HepG2 (cell line): ENCODE measurements around the gene MGAT5. TPM values are rescaled to one million over a fixed set of nuclear protein-coding genes. Genes with fewer than 3 reads are reported as not detected.

ENCODE experiments used
- ATAD3A ChIP-seq: sonication (generic); formaldehyde crosslinking; IDR thresholded peaks from 2 replicates; pipeline ENCODE4 v1.4.0; 2020; ENCODE audit warnings: missing genetic modification reagents
- CBFB ChIP-seq: sonication (generic); formaldehyde crosslinking; IDR thresholded peaks from 2 replicates; pipeline ENCODE4 v1.4.0; 2020; ENCODE audit warnings: missing genetic modification reagents
- ELF4 ChIP-seq: sonication (generic); formaldehyde crosslinking; IDR thresholded peaks from 2 replicates; pipeline ENCODE4 v1.5.0; 2020; ENCODE audit warnings: missing genetic modification reagents, mild to moderate bottlenecking, moderate library complexity, borderline replicate concordance
- ERF ChIP-seq: IDR thresholded peaks from 2 replicates; pipeline ENCODE4 v1.6.1; 2018; ENCODE audit warnings: missing biosample characterization, missing genetic modification reagents
- ETV5 ChIP-seq: IDR thresholded peaks from 2 replicates; pipeline ENCODE4 v1.6.1; 2018; ENCODE audit warnings: missing biosample characterization, missing genetic modification reagents, inconsistent platforms, borderline replicate concordance
- GABPA ChIP-seq, 2 experiments: IDR thresholded peaks; 2 replicates each; pipeline ENCODE4 v1.6.1; 2011 to 2016; ENCODE audit warnings: low read depth in 2 of 2, low read length in 1 of 2, missing biosample characterization in 1 of 2, missing genetic modification characterization in 1 of 2
- GATA4 ChIP-seq: sonication (generic); IDR thresholded peaks from 2 replicates; pipeline ENCODE4 v1.6.1; 2016; ENCODE audit warnings: antibody characterized with exemption, low read depth, borderline replicate concordance
- MIXL1 ChIP-seq: IDR thresholded peaks from 2 replicates; pipeline ENCODE4 v1.6.1; 2016
- NBN ChIP-seq: fragments of 450-650 bp; conservative IDR thresholded peaks from 2 replicates; pipeline ENCODE4 v1.6.1; 2017
- PRMT3 ChIP-seq: sonication (generic); formaldehyde crosslinking; IDR thresholded peaks from 2 replicates; pipeline ENCODE4 v1.8.1; 2022; ENCODE audit warnings: low read depth, mild to moderate bottlenecking, moderate library complexity, missing genetic modification reagents, borderline replicate concordance
- RARG ChIP-seq: sonication (generic); formaldehyde crosslinking; IDR thresholded peaks from 2 replicates; pipeline ENCODE4 v1.4.0; 2020; ENCODE audit warnings: low read depth, mild to moderate bottlenecking, missing genetic modification reagents
- RFXANK ChIP-seq: IDR thresholded peaks from 2 replicates; pipeline ENCODE4 v1.6.1; 2016
- SIN3A ChIP-seq: IDR thresholded peaks from 2 replicates; pipeline ENCODE4 v1.6.1; 2011; ENCODE audit warnings: low read depth, mild to moderate bottlenecking, control low read depth, low read length, borderline replicate concordance
- SPEN ChIP-seq: sonication (generic); formaldehyde crosslinking; IDR thresholded peaks from 2 replicates; pipeline ENCODE4 v1.5.1; 2020; ENCODE audit warnings: low read depth, mild to moderate bottlenecking, missing genetic modification reagents
- TEAD3 ChIP-seq: optimal IDR thresholded peaks from 2 replicates; pipeline ENCODE3; 2016; ENCODE audit warnings: borderline replicate concordance
- XRCC5 ChIP-seq: fragments of 200-400 bp; formaldehyde crosslinking; optimal IDR thresholded peaks from 2 replicates; pipeline ENCODE3; 2017; ENCODE audit warnings: mild to moderate bottlenecking, low read length
- ZBTB7A ChIP-seq: sonication (generic); formaldehyde crosslinking; IDR thresholded peaks from 2 replicates; pipeline ENCODE4 v1.8.0; 2022; ENCODE audit warnings: mild to moderate bottlenecking, missing genetic modification reagents
- ZC3H13 ChIP-seq: sonication (generic); formaldehyde crosslinking; IDR thresholded peaks from 2 replicates; pipeline ENCODE4 v1.8.1; 2023; ENCODE audit warnings: mild to moderate bottlenecking, missing genetic modification reagents, moderate library complexity
- ZIK1 ChIP-seq: sonication (generic); formaldehyde crosslinking; IDR thresholded peaks from 2 replicates; pipeline ENCODE4 v1.5.0; 2020; ENCODE audit warnings: mild to moderate bottlenecking, low read depth, missing genetic modification reagents, borderline replicate concordance
- ZNF263 ChIP-seq: sonication (generic); formaldehyde crosslinking; IDR thresholded peaks from 2 replicates; pipeline ENCODE4 v1.4.0; 2020; ENCODE audit warnings: missing genetic modification reagents
- ZNF274 ChIP-seq: sonication (generic); formaldehyde crosslinking; IDR thresholded peaks from 2 replicates; pipeline ENCODE4 v1.5.1; 2020; ENCODE audit warnings: mild to moderate bottlenecking, missing genetic modification reagents
- ZNF564 ChIP-seq: sonication (generic); formaldehyde crosslinking; IDR thresholded peaks from 2 replicates; pipeline ENCODE4 v1.8.1; 2023; ENCODE audit warnings: mild to moderate bottlenecking, missing genetic modification reagents
- ZNF616 ChIP-seq: sonication (generic); formaldehyde crosslinking; IDR thresholded peaks from 2 replicates; pipeline ENCODE4 v1.5.0; 2020; ENCODE audit warnings: low read depth, mild to moderate bottlenecking, missing genetic modification reagents
- ZSCAN20 ChIP-seq: sonication (generic); formaldehyde crosslinking; IDR thresholded peaks from 2 replicates; pipeline ENCODE4 v1.4.0; 2020; ENCODE audit warnings: missing genetic modification reagents, mild to moderate bottlenecking, borderline replicate concordance
- polyA plus RNA-seq, 8 experiments: library from polyadenylated mRNA; depleted of rRNA in 3 of 8; stranded (reverse) in 7 of 8; unstranded in 1 of 8; fragments of >200 nt; fragmentation: Illumina TruSeq in 4 of 8; extraction: Trizol in 4 of 8; gene quantifications; 2 replicates each; pipeline versions ENCODE4 v1.2.1 to v1.2.3, GENCODE V29; 2011 to 2016; ENCODE audit warnings: low read depth in 4 of 8, missing spikeins in 1 of 8, mixed read lengths in 1 of 8; ENCODE audit not compliant: insufficient read depth in 1 of 8
- total RNA-seq, 5 experiments: library from RNA; depleted of rRNA; stranded (reverse); fragments of >200 nt; fragmentation: Illumina TruSeq; extraction: Trizol; gene quantifications; 2 replicates each; pipeline ENCODE4 v1.2.3, GENCODE V29; 2016; ENCODE audit warnings: low read depth in 1 of 5
- TF ChIP-seq, protein P1 (sequence below): IDR thresholded peaks from 2 replicates; pipeline ENCODE4 v1.6.1; 2016
- TF ChIP-seq, protein P2 (sequence below): sonication (generic); formaldehyde crosslinking; IDR thresholded peaks from 2 replicates; pipeline ENCODE4 v1.5.1; 2020; ENCODE audit warnings: mild to moderate bottlenecking, missing genetic modification reagents, borderline replicate concordance
- TF ChIP-seq, protein P3 (sequence below): sonication (generic); formaldehyde crosslinking; IDR thresholded peaks from 2 replicates; pipeline ENCODE4 v1.5.0; 2020; ENCODE audit warnings: mild to moderate bottlenecking, missing genetic modification reagents

Gene MGAT5
- total and polyA plus RNA-seq, 2 of the 13 experiments (the other 11 are each of a cell fraction or from before 2014, with no cell fraction given) = 33.1 to 60.2 TPM

GRCh38 chr2:134411828-134412638, 158.2 kb downstream of the MGAT5 start (continued):
- TF ChIP-seq ZIK1 (CRISPR knock-in tag) = peak; percentile 40; the same call in 1 of the 2 replicates
- TF ChIP-seq CBFB (CRISPR knock-in tag) = peak; percentile 48; the same call in 1 of the 2 replicates
- TF ChIP-seq ELF4 (CRISPR knock-in tag) = no peak; the same call in 1 of the 2 replicates
- TF ChIP-seq, protein P1, sequence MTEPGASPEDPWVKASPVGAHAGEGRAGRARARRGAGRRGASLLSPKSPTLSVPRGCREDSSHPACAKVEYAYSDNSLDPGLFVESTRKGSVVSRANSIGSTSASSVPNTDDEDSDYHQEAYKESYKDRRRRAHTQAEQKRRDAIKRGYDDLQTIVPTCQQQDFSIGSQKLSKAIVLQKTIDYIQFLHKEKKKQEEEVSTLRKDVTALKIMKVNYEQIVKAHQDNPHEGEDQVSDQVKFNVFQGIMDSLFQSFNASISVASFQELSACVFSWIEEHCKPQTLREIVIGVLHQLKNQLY (CRISPR knock-in tag) = peak; percentile 48
- no peak for TF ChIP-seq ATAD3A (CRISPR knock-in tag)
- peak; percentile 88 for TF ChIP-seq ZSCAN20 (CRISPR knock-in tag)
- peak; percentile 79; the same call in 1 of the 2 replicates for TF ChIP-seq SIN3A
- peak; percentile 49 for TF ChIP-seq ZNF263 (CRISPR knock-in tag)
- no peak for TF ChIP-seq GABPA (IDR thresholded peaks at IDR 0.05; ENCODE audit: low read depth, low read length)
- TF ChIP-seq GABPA (CRISPR knock-in tag; IDR thresholded peaks at IDR 0.05; ENCODE audit: low read depth) = peak; percentile 66
- TF ChIP-seq XRCC5 = peak; percentile 96
- TF ChIP-seq ETV5 (CRISPR knock-in tag) = peak; percentile 99
- TF ChIP-seq, protein P2, sequence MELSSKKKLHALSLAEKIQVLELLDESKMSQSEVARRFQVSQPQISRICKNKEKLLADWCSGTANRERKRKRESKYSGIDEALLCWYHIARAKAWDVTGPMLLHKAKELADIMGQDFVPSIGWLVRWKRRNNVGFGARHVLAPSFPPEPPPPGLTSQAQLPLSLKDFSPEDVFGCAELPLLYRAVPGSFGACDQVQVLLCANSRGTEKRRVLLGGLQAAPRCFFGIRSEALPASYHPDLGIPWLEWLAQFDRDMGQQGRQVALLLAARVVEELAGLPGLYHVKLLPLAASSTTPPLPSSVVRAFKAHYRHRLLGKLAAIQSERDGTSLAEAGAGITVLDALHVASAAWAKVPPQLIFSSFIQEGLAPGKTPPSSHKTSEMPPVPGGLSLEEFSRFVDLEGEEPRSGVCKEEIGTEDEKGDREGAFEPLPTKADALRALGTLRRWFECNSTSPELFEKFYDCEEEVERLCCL (CRISPR knock-in tag) = no peak
- peak; percentile 69 for TF ChIP-seq SPEN (CRISPR knock-in tag)
- TF ChIP-seq RFXANK = no peak
- TF ChIP-seq NBN = no peak
- TF ChIP-seq, protein P3, sequence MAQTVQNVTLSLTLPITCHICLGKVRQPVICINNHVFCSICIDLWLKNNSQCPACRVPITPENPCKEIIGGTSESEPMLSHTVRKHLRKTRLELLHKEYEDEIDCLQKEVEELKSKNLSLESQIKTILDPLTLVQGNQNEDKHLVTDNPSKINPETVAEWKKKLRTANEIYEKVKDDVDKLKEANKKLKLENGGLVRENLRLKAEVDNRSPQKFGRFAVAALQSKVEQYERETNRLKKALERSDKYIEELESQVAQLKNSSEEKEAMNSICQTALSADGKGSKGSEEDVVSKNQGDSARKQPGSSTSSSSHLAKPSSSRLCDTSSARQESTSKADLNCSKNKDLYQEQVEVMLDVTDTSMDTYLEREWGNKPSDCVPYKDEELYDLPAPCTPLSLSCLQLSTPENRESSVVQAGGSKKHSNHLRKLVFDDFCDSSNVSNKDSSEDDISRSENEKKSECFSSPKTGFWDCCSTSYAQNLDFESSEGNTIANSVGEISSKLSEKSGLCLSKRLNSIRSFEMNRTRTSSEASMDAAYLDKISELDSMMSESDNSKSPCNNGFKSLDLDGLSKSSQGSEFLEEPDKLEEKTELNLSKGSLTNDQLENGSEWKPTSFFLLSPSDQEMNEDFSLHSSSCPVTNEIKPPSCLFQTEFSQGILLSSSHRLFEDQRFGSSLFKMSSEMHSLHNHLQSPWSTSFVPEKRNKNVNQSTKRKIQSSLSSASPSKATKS (CRISPR knock-in tag) = no peak
- peak; percentile 81 for TF ChIP-seq MIXL1
- TF ChIP-seq ZNF564 (CRISPR knock-in tag) = peak; percentile 74
- no peak for TF ChIP-seq ZC3H13 (CRISPR knock-in tag)
- TF ChIP-seq RARG = no peak
- TF ChIP-seq GATA4 = peak; percentile 80; the same call in 1 of the 2 replicates
- TF ChIP-seq ZNF274 (CRISPR knock-in tag) = 0 out of 2 replicates have a peak, but pooled peaks have one; percentile 34
- peak; percentile 82 for TF ChIP-seq TEAD3 (CRISPR knock-in tag)
- TF ChIP-seq ZNF616 = no peak; the same call in 1 of the 2 replicates
- peak; percentile 93 for TF ChIP-seq ERF (CRISPR knock-in tag)
- no peak for TF ChIP-seq ZBTB7A (CRISPR knock-in tag)
- TF ChIP-seq PRMT3 = peak; percentile 60; the same call in 1 of the 2 replicates
